Testis (tissue), 3 donors: ENCODE results near the gene ZNF254. TPM values are rescaled to one million over a fixed set of nuclear protein-coding genes. Genes with fewer than 3 reads are reported as not detected.

Experiments
- DNase-seq: peaks from one replicate; pipeline ENCODE4 v3.0.0-alpha.2; 2019
- H3K27ac ChIP-seq, 2 donors: fragments of 200-600 bp; sonication (generic); one replicate each; pipeline ENCODE4 v1.5.1; 2019
- H3K27me3 ChIP-seq: fragments of 200-600 bp; sonication (generic); one replicate; pipeline ENCODE4 v1.5.1; 2019
- H3K36me3 ChIP-seq: fragments of 200-600 bp; sonication (generic); one replicate; pipeline ENCODE4 v1.5.1; 2017; ENCODE audit warnings: low read depth; ENCODE audit errors: missing control alignments
- H3K4me1 ChIP-seq: fragments of 200-600 bp; sonication (generic); one replicate; pipeline ENCODE4 v1.5.1; 2019
- H3K4me3 ChIP-seq, 2 donors: fragments of 200-600 bp; sonication (generic); one replicate each; pipeline ENCODE4 v1.5.1; 2017 to 2019
- H3K9me3 ChIP-seq: fragments of 200-600 bp; sonication (generic); one replicate; pipeline ENCODE4 v1.5.1; 2017
- CTCF ChIP-seq, 3 experiments: fragments of 450-650 bp in 2 of 3; fragments of 200-600 bp in 1 of 3; sonication (generic) in 1 of 3; IDR thresholded peaks; one replicate each; pipeline ENCODE4 v1.5.1; 2016 to 2019; ENCODE audit warnings: antibody characterized with exemption in 3 of 3, mild to moderate bottlenecking in 2 of 3, moderate library complexity in 1 of 3
- POLR2A ChIP-seq: fragments of 450-650 bp; IDR thresholded peaks from one replicate; pipeline ENCODE4 v1.6.1; 2017; ENCODE audit warnings: antibody characterized with exemption, mild to moderate bottlenecking, moderate library complexity
- WGBS, 2 donors: methylation state at CpG; one replicate each; pipeline ENCODE4 v1.1.5; 2018; 5-methylcytosine and 5-hydroxymethylcytosine counted together
- intact Hi-C: fragments of 100-400 bp; cut with DNase I; formaldehyde crosslinking; loops from one replicate; pipeline ENCODE4 v1.15.1; 2023; ENCODE audit warnings: low total_unique reads
- polyA plus RNA-seq: library from polyadenylated mRNA; stranded (reverse); fragments of 350-450 nt; fragmentation: Illumina TruSeq; extraction: RNeasy Lipid Tissue Mini Kit (QIAGEN cat#74804); gene quantifications from one replicate; pipeline ENCODE4 v1.2.3, GENCODE V29; 2014; ENCODE audit warnings: low read depth, low replicate concordance; ENCODE audit not compliant: insufficient read depth
- total RNA-seq, 2 donors: library from RNA; depleted of rRNA; stranded (reverse); fragments of >200 nt; gene quantifications; one replicate each; pipeline ENCODE4 v1.2.3, GENCODE V29; 2016

Gene ZNF254
- total and polyA plus RNA-seq, 3 donors from 2014 or later, result 5.1 to 20.6 (median 16.1) TPM

GRCh38 chr19:24055548-24055947 is 31.4 kb upstream of the ZNF254 start:
- intact Hi-C loops, result no loop called here
- TF ChIP-seq POLR2A (no peak), CTCF (IDR thresholded peaks at IDR 0.05) (no peak)
- Histone ChIP-seq H3K4me3 (no peak overlapping the region), H3K27me3 (no peaks in the 10 kb centered on the region), H3K4me1 (no peaks in the 10 kb centered on the region), H3K9me3 (no peaks in the 10 kb centered on the region), H3K36me3 (no peaks in the 10 kb centered on the region), H3K27ac (no peak overlapping the region)
- 94 to 96% methylated on average over 3 of the region's 3 CpGs for WGBS, 2 donors
- no peak for DNase-seq

DNA sequence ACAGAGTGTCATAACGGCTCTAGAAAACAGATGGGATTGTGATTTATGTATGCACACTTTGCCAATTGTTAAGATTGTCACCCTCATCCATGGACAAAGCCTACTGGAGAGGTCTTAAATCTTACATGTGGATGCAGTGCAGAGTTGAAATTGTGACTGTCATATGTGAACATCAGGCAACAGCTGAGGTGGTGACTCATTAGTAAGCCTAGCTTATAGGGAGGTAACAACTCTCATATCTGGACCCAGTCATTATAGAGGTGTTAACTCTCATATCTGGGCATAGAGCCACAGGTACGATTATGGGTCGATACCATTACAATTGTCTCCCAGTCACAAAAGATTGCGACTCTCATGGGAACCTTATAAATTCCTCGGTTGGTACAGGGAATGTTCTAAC is 29.8 kb upstream of the ZNF254 start:
- Histone ChIP-seq H3K27me3 (no peaks in the 10 kb centered on the region), H3K4me3 (no peak overlapping the region), H3K27ac (no peak overlapping the region), H3K4me1 (no peaks in the 10 kb centered on the region), H3K36me3 (no peaks in the 10 kb centered on the region), H3K9me3 (no peaks in the 10 kb centered on the region)
- 90% methylated on average over 5 of the region's 5 CpGs for WGBS, 2 donors
- DNase-seq, result no peak
- TF ChIP-seq CTCF (IDR thresholded peaks at IDR 0.05) (no peak), POLR2A (no peak)
- intact Hi-C loops, result no loop called here

DNA sequence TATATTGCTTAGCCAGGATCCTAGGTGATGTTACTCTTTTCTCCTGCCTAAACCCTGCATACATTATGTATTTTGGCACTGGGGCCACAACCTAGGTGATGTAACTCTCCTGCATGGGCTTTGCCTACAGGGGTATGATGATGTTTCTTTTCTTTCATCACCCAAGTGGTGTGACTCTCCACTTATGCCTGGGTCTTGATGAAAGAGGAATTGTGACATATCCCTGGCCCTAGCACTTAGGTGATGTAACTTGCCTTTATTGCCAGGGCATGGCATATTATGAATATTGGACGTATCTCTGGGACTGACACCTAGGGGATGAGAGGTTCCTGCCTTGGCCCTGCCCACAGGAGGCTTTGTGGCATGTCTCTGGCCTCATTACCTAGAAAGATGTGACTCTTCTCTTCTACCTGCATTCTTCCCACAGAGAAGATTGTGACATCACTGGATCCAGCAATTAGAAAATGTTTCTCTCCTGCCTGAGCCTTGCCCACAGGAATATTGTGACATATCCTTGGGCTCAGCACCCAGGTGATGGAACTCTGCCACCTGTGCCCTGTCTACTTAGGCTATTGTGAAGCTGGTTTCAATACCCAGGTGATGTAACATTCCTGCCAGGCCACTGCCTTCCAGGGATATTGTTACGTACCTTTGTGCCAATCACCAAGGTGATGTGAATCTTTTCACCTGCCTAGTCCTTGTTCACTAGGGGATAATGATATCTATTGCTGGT is 27.3 kb upstream of the ZNF254 start:
- no peak for TF ChIP-seq POLR2A
- TF ChIP-seq CTCF (IDR thresholded peaks at IDR 0.05), result no peak
- Histone ChIP-seq H3K27ac (no peak overlapping the region), H3K4me1 (no peaks in the 10 kb centered on the region), H3K36me3 (no peaks in the 10 kb centered on the region), H3K9me3 (no peaks in the 10 kb centered on the region), H3K4me3 (no peak overlapping the region), H3K27me3 (no peaks in the 10 kb centered on the region)
- intact Hi-C loops, result no loop called here
- 58 to 92% methylated on average over 2 of the region's 2 CpGs for WGBS, 2 donors
- no peak for DNase-seq

DNA sequence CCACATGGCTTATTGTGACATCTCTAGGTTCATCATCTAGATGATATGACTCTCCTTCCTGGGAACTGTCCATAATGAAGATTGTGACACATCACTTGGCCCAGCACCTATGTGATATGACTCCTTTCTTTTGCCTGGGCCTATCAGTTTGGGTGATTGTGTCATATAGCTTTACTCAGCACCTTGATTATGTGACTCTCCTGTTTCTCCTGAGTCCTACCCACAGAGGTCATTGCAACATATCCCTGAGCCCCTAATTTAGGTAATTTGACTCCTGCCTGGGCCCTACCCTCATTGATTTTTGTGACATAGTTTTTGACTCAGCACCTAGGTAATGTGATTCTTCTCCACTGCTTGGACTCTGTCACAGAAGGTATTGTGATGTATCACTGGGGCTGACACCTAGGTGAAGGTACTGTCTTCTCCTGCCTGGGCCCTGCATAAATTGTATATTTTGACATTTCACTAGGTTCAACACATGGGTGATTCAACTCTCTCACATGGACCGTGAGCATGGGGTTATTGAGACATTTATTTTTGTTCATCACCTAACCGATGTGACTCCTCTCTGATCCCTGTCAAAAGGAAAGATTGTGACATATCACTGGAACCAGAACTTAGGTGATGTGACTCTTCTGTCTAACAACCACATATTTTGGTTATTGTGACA is 26.2 kb upstream of the ZNF254 start:
- Histone ChIP-seq H3K27me3 (no peaks in the 10 kb centered on the region), H3K9me3 (no peaks in the 10 kb centered on the region), H3K27ac (no peak overlapping the region), H3K4me1 (no peaks in the 10 kb centered on the region), H3K36me3 (no peaks in the 10 kb centered on the region), H3K4me3 (no peak overlapping the region)
- TF ChIP-seq POLR2A (no peak), CTCF (IDR thresholded peaks at IDR 0.05) (no peak)
- 49 to 97% methylated on average over 2 of the region's 2 CpGs for WGBS, 2 donors
- intact Hi-C loops, result no loop called here
- no peak for DNase-seq

- intact Hi-C loops, result no loop called here
- no peaks in the 10 kb centered on the region for H3K27me3 ChIP-seq
- H3K27ac ChIP-seq, result no peak overlapping the region
- no peaks in the 10 kb centered on the region for H3K9me3 ChIP-seq
- H3K36me3 ChIP-seq, result no peaks in the 10 kb centered on the region
- H3K4me3 ChIP-seq, result no peak overlapping the region
- DNase-seq, result no peak
- TF ChIP-seq POLR2A, result no peak
- TF ChIP-seq CTCF (IDR thresholded peaks at IDR 0.05), result no peak
- H3K4me1 ChIP-seq, result no peaks in the 10 kb centered on the region
Measured at GRCh38 chr19:24062190-24062589, 24.8 kb upstream of the ZNF254 start.
